GM19043 (cell line): Measurements from ENCODE around the gene B3GNT2.
"Not testable (repeated sequence)": the region's sequence is repeated elsewhere in the genome, so short reads cannot be mapped to it uniquely, and the experiment has no call there.

Source experiments
- ATAC-seq: cut with Tn5 transposase; IDR thresholded peaks from one replicate; pipeline ENCODE4 v1.9.1; 2021; ENCODE audit warnings: low read depth; ENCODE audit not compliant: unreplicated experiment

Gene B3GNT2

DNA sequence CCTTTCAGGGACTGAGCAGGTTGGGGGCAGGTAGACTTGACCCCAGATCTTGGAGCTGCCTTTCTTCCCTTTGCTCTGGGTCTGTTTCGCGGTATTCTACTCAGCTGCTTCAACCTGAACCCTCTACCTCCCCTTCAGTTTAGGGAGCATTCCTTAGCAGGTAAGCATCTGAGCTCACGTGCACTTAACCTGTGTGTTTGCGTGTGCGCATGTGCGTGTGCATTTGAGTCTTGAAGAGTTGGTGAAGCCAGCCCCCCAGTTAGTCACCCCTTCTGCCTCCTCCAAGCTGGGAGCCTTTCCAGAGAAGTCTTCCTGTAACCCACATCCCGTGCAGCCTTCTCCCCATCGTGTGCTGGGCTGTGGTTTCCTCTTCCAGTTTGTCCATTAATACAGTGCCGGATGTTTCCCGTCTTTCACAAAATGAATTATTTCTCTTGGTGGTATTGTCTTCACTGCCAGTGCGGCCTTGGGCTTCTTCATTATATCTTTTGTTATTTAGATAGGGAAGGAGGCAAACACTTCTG is 33.2 kb downstream of the B3GNT2 start:
- no peak for ATAC-seq

GRCh38 chr2:62231541-62231940 is 35.6 kb downstream of the B3GNT2 start:
- ATAC-seq = no peak

DNA sequence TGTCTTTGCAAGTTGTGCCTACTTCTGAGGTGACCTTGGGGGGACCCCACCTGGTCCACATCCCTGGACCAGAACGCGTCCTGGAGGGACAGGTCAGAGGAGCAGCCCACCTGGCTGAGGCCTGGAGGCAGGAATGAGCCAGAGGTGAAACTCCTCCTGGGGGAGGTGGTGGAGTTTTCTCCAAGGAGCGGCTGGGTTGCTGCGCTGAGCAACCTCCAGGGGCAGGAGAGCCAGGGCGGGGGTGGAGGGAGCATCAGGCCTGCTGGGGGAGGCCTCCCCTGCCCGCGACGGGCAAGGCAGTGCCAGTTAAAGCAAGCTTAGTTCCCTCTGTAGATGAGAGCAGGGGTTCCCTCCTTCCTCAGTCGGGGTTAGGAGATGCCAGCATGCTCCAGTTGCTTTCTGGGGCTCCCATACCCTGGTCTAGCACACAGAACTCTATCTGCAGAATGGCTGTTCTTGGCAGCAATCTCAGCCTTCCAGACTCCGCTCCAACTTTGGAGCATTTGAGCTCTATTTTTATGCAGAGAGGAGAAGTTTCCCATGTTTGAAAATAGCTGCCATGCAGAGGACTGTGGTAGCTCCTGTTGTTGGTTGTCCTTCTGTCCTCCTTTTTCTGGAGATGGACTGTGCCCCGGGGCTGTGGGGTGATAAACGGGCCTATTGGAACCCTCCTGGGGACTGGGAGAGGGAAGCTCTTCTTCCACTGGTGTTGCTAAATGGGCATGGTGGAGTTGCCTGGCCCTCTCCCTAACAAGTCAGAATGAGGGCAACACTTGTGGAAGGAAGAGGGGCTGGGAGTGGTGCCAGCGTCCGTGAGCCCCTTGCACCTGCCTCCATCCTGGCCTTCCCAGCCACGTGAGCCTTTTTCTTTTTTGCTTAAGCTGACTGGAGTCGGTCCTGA is 39.1 kb downstream of the B3GNT2 start:
- ATAC-seq = no peak

- no peak for ATAC-seq
Observed at GRCh38 chr2:62236499-62236898, 40.6 kb downstream of the B3GNT2 start.

DNA sequence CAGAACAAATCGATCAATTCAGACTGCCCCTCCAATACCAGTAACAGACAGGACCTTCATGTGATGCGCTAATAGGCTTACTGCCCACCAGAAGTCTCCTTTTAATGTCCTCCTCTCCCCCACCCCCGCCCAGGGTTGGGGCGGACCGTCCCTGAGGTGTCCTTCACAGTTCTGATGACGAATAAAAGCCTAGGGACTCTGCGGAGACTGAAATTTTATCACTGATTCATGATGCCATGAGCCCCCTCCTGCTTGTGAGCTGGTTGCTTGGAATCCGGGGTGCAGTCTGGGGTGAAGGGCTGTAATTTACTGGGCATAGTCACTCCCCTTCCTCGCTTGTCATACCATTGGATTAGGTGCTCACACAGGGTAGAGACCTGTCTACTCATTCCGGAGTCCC is 42.3 kb downstream of the B3GNT2 start:
- ATAC-seq = no peak

- no peak for ATAC-seq
Observed at GRCh38 chr2:62240546-62240945, 44.6 kb downstream of the B3GNT2 start.

DNA sequence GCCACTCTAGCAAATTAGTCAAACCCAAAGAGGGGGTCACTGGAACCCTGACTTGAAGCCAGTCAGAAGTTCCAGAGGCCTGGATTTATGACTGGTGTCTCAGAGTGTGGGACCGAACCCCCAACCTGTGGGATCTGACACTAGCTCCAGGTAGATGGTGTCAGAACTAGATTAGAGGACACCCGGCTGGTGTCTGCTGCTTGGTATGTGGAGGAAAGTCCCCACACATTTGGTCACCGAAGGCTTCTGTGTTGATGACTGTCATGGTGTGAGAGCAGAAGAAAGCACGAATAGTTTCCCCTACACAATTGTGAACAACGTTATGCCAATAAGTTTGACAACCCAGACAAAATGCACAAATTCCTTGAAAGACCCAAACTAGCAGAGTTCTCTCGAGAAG is 48.1 kb downstream of the B3GNT2 start:
- ATAC-seq = no peak

- no peak for ATAC-seq
Observed at GRCh38 chr2:62248226-62248625, 52.3 kb downstream of the B3GNT2 start.

DNA sequence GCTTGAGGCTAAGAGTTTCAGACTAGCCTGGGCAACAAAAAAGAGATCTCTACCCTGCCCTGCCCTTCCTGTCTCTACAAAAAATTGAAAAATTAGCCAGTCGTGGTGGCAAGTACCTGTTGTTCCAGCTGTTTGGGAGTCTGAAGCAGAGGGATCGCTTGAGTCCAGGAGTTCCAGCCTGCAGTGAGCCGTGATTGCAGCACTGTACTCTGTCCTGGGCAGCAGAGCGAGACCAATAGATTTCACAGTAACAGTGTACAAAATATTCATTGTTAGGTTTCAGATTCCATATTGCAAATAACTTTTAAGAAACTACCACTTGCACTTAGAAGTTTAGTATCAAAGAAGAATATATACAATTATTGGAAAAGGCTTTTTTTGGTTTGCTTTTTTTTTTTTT is 54.3 kb downstream of the B3GNT2 start:
- ATAC-seq = no peak

DNA sequence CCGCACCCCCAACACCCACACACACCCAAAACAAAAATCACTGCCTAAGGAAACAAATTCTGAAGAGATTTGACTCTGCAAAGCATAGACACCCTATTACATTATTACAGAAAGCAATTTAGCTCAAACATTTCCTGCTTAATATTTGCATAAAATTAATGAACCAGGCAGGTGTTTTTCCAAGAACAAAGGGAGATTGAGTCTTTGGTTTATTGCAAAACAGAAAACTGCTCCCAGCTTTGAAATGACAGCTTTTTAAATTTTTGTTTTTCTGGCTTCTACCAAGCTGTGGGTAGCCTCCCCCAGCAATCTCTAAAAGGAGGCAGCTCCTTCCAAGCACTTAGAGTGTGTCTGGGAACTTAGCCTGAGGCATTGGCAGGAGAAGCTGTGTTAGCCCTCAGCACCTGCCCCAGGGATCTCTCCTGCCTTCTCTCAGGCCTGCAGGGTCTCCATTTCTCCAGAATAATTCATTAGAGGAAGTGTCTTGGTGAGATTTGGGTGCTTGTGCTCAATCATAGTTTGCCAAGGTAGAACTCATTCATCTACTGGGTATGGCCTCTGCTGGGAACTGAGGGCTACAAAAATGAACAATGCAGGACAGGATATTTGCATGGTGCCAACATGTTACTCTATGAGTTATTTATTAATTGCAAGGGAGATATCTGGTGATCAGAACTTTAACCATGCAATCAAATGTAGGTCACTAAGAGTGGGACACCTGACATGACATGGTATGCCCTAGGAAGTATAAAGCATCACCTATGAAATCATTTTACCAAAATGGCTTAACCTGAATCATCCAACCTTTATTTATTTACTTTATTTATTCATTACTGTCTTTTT is 58.7 kb downstream of the B3GNT2 start:
- ATAC-seq = no peak

GRCh38 chr2:62257466-62257865 is 61.6 kb downstream of the B3GNT2 start:
- no peak for ATAC-seq

DNA sequence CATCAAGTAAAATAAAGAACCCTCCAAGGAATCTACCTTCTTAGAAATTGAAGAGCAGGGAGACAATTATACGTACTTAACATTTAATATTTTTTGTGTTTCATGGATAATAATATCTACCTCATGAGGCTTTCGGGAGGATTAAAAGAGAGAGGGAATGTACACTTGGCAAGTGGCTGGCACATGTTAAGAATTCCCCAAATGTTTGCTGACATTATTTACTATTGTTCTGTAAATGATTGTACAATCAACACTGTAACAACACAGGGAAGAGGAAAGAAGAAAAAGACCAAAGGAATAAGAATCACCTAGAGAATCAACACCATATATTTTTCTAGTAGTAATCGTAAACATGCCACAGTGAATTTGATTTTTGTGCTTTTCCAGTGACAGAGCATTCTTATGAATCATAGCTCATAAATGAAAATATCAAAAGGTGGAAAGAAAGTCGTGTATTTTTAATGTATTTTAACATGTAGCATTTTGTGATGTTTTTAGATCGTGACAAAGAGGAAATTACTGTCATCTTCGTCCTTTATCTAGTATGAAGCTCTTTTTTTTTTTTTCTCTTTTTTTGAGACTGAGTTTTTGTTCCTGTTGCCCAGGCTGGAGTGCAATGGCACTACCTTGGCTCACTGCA is 67.3 kb downstream of the B3GNT2 start:
- ATAC-seq = no peak

DNA sequence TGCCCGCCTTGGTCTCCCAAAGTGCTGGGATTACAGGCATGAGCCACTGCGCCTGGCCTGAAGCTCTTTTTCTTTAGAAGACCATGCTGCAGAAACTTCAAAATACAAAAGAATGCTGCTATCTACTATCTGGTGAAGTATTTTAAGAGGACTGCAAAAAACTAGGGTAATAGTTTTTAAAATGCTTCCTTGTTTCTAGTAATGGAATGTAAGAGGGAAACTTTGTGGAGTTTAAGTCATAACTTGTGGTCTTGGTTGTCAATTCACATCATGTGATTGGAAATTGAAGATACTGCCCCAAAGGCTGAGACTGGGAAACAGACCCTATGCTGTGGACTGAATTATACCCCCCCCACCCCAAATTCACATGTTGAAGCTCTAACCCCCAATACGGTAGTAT is 68.3 kb downstream of the B3GNT2 start:
- ATAC-seq = no peak

- ATAC-seq = no peak
Observed at GRCh38 chr2:62265106-62265505, 69.2 kb downstream of the B3GNT2 start.

- no peak for ATAC-seq
Observed at GRCh38 chr2:62266433-62267038, 70.6 kb downstream of the B3GNT2 start.

- no peak for ATAC-seq
Observed at GRCh38 chr2:62267696-62268095, 71.8 kb downstream of the B3GNT2 start.

GRCh38 chr2:62268681-62269188 is 72.8 kb downstream of the B3GNT2 start:
- not testable (repeated sequence) for ATAC-seq

DNA sequence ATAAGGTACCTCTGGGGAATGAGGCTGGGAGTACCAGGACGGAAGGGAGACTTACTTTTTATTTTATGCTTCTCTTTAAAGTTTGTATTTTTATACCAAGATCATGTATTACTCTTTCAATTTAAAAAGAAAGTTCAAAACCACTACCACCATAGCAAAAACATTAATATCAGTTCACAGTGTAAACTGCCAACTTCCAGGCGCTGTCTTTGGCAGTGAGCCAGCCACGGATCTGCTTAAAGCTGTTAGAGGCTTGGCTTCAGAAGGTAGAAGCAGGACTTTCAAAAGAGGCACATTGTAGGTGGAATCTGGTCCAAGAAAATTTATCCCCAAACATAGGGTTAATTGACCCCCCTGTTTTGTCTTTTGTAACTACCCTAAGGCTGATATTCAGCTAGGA is 74.8 kb downstream of the B3GNT2 start:
- no peak for ATAC-seq
